OCI-M2 (cell line): ENCODE data around the gene TMEM130.
"Not testable (repeated sequence)": the region's sequence is repeated elsewhere in the genome, so short reads cannot be mapped to it uniquely, and the experiment has no call there.

Experiments
- DNase-seq: peaks from one replicate; lab custom pipeline; 2025; ENCODE audit not compliant: unreplicated experiment; lab: John Stamatoyannopoulos, UW

TMEM130 gene

DNA sequence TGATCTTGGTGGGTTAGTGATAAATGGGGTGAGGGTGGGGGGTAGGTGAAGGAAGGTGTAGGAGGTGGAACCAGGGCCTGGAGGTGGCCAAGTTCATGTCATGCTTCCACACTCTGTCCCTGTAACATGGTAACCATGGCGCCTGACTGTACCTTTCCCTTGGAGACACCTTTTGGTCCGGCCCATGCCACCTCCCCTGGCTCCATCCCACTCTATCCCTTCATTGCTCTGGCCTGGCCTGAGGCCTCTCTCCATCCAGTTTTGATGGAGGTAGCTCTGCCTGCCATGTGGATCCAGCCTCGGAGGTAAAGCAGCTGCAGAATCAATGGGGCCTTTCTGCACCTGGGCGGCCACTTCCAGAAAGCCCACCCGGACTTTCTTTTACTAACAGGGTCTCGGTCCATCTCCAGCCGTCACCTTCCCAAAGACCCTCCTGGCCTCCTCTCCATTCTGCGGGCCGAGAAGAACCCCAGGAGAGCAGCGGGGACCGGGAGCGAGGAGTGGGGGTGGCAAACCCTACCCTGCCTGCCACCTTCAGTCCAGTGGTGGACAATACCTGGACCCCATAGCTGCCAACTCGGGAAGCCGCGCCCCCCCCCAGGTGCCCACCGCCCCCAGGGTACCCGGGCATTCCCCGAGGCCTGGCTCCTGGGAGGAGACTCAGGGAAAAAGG is 8.0 kb upstream of the TMEM130 start:
- DNase-seq = no peak

DNA sequence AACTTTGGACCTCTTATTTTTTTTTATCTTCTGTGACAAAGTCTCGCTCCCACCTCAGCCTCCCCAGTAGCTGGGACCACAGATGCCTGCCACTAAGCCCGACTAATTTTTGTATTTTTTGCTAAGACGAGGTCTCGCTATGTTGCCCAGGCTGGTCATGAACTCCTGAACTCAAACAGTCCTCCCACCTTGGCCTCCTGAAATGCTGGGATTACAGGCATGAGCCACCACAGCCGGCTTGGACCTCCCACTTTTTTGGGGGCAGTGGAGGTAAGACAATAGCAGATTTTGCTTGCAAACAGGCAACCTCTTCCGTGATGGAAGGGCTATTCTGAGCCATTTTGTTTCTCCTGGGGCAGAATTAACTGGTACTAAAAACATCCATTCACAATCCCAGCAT is 7.3 kb upstream of the TMEM130 start:
- no peak for DNase-seq

DNA sequence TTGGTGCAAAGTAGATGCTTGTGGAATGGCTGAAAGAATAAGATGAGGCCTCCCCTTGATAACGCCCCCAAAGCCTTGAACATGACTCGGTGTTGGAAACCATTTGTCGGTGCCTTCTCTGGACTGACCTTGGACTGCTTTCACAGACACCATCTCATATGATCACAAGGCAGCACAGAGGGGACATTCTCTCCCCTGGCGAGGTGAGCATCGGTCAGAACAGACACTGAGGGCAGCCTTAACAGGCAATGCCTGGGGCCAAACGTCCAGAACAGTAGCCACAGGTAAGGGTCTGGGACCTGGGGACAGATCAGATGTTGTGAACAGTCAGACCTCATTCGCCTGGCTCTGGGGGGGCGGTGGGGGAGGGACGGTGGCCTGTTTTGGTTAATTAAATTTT is 5.7 kb upstream of the TMEM130 start:
- no peak for DNase-seq

DNA sequence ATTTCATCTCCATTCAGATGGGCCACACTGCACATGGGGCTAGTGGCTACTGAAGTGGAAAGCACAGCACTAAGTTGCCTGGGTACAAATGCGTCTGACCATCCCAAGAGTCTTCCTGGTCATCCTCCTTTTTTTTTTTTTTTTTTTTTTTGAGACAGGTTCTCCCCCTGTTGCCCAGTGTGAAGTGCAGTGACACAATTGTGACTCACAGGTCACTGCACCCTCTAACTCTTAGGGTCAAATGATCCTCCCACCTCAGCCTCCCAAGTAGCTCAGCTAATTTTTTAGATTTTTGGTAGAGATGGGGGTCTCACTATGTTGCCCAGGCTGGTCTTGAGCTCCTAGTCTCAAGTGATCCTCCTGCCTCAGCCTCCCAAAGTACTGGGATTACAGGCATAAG is 5.1 kb upstream of the TMEM130 start:
- DNase-seq = no peak

DNA sequence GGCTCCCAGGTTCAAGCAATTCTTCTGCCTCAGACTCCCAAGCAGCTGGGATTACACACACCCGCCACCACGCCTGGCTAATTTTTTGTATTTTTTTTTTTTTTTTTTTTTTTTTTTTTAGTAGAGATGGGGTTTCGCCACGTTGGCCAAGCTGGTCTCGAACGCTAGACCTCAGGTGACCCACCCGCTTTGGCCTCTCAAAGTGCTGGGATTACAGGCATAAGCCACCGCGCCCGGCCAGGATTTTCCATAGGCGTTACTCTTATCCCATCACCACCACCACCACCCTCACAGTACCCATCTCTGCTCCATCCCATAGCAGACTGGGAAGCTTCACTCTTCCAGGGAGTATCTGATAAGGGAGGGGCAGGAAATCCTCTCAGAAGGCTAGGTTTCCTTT is 3.8 kb upstream of the TMEM130 start:
- DNase-seq = not testable (repeated sequence)

DNA sequence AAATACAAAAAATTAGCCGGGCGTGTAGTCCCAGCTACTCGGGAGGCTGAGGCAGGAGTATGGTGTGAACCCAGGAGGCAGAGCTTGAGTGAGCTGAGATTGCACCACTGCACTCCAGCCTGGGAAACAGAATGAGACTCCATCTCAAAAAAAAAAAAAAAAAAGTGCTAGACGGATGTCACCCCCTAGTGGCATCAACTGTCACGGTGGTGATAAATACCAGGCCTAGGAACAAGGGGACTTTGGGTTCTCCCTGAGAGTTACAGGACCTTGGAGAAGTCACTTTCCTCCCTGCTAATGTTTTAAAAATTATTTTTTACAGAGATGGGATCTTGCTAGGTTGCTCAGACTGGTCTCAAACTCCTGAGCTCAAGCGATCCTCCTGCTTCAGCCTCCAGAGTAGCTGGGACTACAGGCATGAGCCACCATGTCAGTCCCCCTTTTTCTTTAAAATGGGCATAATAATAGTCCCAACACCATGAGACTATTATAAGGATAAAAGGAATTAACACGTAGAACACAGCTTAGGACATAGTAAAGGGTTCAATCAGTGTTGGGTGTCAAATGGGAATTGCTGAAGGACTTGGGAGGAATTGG is 2.6 kb upstream of the TMEM130 start:
- DNase-seq = no peak

DNA sequence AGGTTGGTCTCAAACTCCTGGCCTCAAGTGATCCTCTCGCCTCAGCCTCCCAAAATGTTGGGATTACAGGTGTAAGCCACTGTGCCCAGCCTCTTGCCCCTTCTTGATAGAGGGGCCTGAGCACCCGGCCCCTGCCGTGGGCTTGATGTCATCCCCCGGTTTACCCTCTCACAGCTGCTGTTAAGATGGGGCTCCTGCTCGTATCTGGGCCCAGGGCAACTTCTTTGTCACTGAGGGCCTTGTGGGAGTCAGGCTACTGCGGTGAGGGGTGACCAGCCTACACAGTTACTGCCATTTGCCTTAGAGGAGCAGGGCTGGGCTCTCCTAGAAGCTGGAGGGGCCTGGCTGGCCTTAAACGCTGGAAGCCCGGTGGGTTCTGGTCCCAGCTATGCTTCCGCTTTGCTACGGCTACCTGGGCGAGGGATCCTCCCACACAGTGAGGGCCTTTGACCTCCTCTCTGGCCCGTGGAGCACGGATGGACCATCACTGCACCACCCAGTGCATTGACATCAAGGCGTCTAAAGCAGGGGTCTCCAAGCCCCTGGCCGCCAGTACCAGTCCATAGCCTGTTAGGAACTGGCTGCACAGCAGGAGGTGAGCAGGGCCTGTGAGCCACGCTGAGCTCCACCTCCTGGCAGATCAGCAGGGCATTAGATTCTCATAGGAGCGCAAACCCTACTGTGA is 1.1 kb upstream of the TMEM130 start:
- no peak for DNase-seq

DNA sequence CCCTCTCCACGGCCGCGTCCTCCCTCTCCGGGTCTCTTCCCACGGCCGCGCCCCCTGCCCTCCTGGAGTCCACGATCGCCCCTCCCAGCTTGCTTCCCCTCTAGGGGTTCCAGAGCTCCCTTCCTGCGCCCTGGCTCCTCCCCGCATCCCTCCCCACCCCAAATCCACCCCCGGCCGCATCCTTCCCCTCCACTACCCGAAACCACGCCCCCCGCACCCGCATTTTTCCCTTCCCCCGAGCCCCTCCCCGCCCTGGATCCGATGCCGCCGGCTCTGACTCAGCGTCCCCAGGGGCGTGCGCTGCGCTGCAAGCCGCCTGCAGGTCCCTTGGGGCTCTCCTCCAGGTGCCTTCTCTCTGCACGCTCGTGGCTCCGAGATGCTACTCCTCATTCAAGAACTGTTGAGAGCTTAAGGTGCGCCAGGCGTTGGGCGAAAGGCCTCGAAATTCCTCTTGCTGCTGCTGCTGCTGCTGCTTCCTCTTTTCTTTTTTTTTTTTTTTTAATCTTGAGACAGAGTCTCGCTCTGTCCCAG is 372 bp upstream of the TMEM130 start:
- DNase-seq = no peak

DNA sequence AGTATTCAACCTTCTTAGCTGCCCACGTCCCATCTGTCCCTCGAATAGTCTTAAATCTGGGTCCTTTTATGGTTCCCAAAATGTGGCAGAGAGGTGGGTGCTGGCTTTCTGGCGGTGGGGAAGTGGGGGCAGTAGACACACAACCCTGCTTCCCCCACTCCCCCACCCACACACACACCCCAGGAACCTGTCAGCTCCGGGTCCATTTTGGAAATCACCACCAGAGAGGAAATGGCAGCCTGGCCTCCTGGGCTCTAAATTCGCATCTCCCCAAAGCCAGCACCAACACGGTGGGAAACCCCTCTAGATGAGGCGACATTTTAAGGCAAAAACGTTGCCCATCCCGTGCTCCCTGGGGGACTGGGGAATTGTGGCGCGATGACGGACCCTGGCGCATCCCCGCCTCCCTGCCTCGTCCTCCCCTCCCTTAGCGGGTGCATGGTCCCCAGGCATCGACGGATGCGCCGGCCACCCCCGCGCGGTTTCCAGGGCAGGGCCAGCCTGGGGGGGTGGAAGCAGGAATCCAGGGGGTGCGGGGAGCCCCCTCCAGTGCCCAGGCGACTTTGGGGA is 702 bp downstream of the TMEM130 start:
- DNase-seq = no peak

DNA sequence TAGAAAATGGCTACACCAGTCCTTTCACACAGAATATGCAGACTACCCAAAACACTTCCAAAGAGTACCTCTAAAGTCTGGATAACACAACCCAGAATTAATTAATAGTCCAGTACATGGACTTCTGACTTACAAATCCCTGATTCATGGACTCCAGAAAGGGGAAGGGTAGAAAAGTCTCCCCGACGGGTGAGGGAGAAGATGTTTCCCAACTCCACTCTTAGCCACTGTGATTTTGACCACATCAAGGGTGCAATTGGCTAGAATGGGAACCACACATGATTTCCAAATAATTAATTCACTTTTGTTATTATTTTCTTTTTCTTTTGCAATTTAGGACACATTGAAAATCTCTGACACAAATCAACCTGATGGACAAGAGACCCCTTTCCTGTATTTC is 1.4 kb downstream of the TMEM130 start:
- no peak for DNase-seq

DNA sequence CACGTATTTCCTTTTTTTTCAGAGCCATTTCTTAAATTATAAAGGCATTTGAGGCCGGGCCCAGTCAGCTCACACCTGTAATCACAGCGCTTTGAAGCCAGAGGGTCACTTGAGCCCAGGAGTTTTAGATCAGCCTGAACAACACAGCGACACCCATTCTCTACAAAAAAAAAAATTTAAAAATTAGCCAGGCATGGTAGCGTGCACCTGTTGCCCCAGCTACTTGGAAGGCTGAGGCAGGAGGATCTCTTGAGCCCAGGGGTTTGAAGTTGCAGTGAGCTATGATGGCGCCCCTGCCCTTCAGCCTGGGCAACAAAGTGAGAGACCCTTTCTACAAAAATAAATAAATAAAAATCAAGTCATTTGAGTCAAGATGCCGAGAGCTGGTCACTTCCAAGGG is 3.0 kb downstream of the TMEM130 start:
- no peak for DNase-seq

DNA sequence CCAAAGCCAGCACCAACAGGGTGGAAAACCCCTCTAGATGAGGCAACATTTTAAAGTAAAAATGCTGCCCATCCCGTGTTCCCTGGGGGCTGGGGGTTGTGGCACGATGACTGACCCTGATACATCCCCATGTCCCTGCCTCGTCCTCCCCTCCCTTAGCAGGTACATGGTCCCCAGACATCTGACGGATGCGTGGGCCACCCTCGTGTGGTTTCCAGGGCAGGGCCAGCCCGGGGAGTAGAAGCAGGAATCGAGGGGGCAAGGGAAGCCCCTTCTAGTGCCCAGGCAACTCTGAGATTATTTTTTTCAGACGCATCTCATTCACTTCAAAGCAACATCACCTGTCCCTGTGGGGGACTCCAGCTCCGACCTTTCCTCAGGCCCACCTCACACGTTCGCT is 3.5 kb downstream of the TMEM130 start:
- DNase-seq = no peak

DNA sequence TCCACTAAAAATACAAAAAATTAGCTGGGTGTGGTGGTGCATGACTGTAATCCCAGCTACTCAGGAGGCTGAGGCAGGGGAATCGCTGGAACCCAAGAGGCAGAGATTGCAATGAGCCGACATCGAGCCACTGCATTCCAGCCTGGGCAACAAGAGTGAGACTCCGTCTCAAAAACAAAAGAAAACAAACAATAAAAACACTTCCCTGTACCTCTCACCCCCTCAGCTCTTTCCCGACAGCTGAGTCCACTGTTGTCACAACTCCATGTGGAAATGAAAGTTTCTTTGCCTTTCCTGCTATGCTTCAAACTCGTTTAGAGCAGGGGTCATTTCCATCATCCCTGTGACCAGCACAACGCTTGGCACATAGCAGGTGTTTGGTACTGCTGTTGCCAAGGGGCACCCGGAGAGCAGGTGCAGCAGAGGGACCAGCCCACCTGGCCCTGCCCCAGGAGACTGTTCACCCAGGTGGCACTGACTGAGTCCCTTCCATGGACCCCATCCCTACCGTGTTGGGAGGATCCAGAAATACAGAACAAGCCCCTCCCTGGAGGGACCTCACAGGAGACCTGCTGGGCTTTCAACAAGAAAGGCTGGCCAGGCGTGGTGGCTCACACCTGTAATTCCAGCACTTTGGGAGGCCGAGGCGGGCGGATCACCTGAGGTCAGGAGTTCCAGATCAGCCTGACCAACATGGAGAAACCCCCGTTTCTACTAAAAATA is 4.9 kb downstream of the TMEM130 start:
- no peak for DNase-seq

DNA sequence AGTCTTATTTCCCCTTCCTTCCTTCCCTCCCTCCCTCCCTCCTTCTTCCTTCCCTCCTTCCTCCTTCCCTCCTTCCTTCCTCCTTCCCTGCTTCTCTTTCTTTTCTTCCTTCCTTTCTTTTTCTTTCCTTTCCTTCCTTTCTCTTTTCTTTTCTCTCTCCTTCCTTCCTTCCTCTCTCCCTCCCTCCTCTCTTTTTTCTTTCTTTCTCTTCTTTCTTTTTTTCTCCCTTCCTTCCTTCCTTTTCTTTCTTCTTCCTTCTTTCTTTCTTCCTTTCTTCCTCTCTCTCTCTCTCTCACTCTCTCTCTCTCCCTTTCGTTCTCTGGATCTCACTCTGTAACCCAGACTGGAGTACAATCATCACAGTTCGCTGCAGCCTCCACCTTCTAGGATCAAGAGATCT is 6.2 kb downstream of the TMEM130 start:
- no peak for DNase-seq

DNA sequence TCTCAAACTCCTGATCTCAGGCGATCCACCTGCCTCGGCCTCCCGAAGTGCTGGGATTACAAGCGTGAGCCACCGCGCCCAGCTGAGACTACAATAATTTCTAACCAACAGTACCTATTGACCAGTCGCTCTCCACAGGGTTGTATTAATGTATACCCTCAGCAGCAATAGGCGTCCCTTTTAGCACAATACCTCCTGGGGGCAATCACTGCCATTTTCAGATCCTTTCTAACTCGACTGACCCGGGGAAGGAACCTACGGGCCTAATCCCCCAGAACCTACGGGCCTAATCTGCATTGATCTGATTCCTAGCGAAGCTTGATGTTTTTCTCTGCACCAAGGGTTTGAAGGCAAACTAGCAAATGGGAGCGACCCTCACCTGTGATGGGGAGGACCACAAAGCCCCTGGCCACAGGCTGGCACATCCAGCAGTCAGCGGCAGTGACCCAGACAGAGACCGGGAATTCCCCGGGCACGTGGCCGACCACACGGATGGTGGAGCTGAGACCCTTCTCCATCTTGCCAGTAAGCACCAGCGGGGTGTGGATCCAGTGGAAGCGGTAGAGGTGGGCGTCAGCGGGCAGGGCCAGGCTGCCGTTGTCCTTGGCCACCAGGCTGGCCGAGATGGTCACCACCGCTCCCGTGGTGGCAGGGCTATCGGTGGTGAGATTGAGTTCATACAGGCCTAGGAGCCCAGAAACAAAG is 6.9 kb downstream of the TMEM130 start:
- DNase-seq = no peak

DNA sequence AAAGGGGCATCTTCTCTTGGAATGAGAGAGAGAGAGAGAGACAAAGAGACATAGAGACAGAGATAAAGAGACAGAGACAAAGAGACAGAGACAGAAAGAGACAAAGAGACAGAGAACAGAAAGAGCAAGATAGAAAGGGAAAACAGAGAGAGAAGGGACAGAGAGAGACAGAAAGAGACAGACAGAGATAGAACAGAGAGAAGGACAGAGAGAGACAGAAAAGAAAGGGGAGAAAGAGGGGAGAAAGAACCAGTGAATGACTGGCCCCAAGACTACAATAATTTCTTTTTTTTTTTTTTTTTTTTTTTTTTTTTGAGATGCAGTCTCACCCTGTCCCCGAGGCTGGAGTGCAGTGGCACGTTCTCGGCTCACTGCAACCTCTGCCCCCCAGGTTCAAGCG is 7.6 kb downstream of the TMEM130 start:
- DNase-seq = no peak

DNA sequence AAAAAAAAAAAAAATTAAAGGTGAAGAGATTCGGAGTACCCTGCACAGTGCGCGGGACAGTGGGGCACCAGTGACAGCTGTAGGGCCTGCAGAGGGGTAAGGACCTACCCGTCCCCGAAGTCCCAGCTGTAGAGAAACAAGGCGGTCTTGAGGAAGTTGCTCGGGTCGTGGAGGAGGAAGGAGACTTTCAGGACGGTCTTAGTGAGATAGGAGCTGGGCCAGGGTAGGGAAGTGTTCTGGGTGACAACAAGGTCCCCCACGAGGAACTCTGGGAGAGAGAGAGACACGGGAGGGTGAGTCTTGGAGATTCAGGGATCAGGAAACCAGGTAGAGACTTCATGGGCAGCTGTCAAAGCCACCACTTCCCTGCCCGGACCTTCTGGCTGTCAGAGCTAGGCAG is 9.7 kb downstream of the TMEM130 start:
- DNase-seq = no peak

DNA sequence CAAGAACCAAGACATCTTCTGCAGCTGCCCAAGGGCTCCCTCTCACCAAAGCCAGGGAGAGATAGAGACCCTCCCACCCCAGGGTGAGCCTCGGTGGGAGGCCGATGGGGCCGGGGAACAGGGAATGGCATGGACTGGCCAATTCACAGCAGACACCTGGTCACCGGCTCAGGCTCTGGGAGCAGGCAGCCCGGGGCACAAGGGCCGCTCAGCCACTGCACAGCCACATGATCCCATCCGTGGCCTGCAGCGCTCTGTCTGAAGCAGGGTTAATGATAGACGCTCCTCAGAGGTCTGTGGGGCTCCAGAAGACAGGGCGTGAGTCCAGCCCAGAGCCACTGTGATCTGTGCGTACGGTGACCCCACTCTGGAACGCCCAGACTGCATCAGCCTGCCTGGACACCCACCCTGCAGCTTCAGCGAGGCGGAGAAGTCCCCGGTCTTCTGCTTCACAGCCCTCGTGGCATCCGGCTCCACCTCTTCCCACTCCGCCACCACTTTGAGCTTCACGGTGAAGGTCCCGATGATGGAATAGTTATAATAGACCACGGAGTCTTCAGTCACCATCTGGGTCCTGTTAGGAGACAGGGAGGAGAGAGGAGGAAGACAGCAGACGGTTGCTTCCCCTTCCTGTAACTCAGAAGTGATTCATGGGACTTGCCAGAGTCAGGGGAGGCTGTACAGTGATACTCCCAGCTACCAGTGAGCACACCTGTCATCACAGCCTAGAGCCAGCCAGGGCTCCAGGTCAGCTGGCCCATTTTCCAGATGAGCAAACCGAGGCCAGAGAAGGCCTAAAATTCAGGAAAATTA is 14.0 kb downstream of the TMEM130 start:
- no peak for DNase-seq

DNA sequence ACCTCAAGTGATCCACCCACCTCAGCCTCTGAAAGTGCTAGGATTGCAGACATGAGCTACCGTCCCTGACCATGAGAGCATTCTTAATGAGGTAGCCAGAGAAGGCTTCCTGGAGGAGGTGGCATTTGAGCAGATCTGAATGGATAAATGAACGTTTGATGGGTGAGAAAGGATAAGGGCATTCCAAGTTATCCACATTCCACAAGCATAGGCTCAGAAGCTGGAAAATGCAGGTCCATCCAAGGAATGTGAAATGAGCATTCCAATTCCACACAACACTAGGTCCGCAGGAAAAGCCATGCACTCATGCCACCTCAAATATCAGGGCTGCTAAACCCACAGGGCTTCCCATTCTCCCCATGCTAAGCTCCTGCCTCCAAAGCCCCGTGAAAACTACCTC is 17.0 kb downstream of the TMEM130 start:
- DNase-seq = no peak

DNA sequence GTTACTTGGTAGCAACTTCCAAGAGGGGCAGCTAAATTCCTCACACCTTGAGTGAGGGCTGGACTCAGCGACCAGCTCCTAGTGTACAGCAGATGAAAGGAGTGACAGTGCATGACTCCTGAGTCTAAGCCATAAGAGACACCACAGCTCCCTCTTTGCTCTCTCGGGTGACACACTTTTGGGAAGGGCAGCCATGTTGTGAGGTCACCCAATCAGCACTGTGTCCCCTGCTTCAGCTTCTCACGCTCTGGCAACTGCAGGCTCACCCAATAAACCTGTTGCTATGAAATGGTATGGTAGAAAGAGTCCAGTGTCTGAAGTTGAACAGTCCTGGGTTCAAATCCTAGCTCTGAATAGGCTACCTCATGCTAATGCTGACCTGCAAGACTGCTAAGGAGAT is 20.9 kb downstream of the TMEM130 start:
- DNase-seq = no peak
